Renal pelvis (tissue), 4 donors: Measurements from ENCODE around the gene RILP. TPM values are rescaled to one million over a fixed set of nuclear protein-coding genes. Genes with fewer than 3 reads are reported as not detected.

Experiments used
- DNase-seq: peaks from one replicate; pipeline ENCODE4 v3.0.0-alpha.2; 2013
- polyA plus RNA-seq, 3 donors: library from polyadenylated mRNA; unstranded; fragments of 120-200 nt; gene quantifications; one replicate each; pipeline ENCODE4 v1.2.1, GENCODE V29; 2013; ENCODE audit not compliant: insufficient read length in 3 of 3

The RILP gene
- polyA plus RNA-seq, 3 donors: 4.2 to 4.3 (median 4.3) TPM

DNA sequence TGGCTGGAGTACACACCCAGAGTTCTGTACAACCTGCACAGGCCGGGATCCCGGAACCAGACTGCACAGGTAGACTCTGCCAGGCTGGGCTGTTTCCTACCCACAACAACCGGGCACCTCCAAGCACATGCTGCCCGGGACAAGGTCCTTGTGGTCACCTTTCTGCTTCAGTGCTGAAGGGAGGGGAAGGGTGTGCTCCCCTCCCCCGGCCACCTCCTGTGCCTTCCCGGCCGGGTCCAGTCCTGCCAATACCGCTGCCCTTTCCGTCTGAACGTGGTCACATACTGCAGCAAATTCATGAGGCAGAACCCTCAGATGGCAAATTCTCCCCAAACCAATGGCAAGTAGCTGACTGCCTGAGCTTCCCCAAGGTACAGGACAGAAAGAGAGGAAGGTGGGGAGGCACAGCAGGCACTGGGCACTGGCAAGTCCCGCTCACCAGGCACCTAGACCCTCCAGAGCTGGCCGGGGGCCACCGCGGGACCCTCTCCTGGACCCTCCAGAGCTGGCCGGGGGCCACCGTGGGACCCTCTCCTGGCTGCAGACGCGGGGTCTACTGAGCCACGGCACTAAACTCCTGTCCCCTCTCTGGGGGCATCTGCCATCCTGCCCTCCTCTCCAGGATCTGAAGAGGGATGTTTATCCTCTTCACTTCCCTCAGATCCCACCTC, 43.9 kb downstream of the RILP start:
- no peak for DNase-seq

DNA sequence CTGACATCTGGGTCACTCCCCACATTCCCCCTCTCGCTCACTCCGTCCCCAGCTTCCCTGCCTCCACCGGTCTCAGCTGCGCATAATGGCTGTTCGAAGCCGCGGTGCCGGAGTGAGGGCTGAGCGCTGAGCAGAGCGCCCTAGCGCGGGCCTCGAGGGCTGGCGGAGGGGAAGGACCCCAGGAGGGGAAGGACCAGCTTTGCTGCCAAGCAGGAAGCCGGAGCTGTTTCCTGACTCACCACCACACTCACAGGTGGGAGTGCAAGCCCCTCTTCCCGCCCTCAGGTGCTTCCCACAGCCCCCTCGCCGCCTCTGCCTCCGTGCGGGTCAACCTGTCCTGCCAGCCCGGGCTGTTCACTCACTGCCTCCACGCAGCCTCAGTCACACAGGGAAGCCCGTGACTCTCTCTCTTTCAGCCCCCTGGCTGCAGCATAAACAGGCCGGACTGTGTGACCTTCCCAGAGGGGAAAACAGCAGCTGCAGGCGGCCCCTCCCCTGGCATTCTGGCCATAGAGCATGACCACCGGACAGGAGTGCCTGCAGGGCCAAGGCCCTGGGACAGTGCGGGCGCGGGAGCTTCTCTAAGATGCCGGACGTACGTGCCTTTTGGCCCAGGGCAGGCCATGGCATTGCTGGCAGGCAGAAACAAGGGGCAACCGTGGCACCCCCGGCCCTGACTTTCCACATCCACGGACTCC, 44.7 kb downstream of the RILP start:
- no peak for DNase-seq

DNA sequence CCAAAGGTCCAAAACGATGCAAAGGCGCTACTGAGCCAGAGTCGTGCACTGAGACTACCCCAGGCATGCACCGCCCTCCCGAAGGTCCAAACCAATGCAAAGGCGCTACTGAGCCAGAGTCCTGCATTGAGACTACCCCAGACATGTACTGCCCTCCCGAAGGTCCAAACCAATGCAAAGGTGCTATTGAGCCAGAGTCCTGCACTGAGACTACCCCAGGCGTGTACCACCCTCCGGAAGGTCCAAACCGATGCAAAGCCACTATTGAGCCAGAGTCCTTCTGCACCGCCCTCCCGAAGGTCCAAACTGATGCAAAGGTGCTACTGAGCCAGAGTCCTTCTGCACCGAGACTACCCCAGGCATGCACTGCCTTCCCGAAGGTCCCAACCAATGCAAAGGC, 48.1 kb downstream of the RILP start:
- DNase-seq: no peak

DNA sequence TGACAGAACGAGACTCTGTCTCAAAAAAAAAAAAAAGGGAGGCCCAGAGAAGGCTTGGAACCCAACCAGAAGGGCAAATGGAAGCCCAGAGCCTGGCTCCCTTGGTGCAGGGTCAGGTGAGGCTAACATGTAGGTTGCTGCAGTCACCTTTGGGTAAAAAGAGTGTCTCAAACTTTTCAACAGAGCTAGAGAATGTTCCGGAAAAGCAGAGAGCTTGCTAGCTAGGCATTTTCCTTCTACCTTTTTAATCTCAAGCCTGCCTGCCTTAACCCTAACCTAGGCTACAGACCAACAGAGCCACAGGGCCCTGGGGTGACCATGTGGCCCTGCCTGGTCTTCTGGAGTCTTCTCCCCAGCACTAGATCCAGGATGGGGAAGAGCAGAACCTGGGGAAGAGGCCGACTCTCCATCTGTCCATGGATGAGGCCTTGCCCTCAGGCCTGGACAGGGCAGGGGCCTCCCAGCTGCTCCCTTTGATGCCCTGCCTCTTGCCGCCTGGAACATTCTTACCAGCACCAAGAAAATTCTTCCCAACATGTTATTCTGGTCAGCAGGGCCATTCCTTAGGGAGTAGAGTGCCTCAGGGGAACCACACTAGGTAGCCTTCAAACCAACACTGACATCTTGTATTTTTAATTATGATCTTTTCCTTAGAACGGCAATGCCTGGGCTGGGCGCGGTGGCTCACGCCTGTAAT, 51.1 kb downstream of the RILP start:
- no peak for DNase-seq

DNA sequence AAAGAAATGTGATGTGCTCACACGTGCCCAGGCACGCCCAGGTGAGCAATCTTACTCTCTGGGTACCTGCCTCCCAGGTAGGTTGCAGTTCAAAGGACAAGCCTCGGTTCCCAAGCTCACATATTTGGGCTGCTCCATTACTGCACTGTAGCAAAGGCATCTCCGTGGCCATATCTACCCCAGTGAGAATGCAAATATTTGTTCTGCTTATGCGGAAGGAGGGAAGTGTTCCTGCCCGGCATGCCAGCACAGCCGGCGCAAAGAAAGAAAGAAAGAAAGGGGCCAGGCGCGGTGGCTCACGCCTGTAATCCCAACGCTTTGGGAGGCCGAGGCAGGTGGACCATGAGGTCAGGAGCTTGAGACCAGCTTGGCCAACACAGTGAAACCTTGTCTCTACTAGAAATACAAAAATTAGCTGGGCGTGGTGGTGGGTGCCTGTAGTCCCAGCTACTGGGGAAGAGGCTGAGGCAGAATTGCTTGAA, 51.8 kb downstream of the RILP start:
- no peak for DNase-seq

Other genes starting within 250 kb of the RILP start
- 1,000 to 10,000 TPM in 2 of 3 donors, 100 to 1,000 TPM in 1; 933 to 1,079 (median 1,049) TPM for gene YWHAE, start 249.6 kb downstream of the RILP start, polyA plus RNA-seq
- gene CRK, start 193.6 kb downstream of the RILP start, polyA plus RNA-seq: 10 to 100 TPM; 51.2 to 56.7 (median 53.3) TPM
- gene MYO1C, start 157.2 kb downstream of the RILP start, polyA plus RNA-seq: 10 to 100 TPM; 67.4 to 82.2 (median 71.6) TPM
- gene INPP5K, start 133.3 kb downstream of the RILP start, polyA plus RNA-seq: 10 to 100 TPM; 19.2 to 27.7 (median 25.6) TPM
- gene PITPNA, start 87.1 kb downstream of the RILP start, polyA plus RNA-seq: 10 to 100 TPM; 74.5 to 79.4 (median 78.0) TPM
- gene SLC43A2, start 21.0 kb downstream of the RILP start, polyA plus RNA-seq: 10 to 100 TPM; 29.6 to 41.4 (median 29.9) TPM
- 1 to 10 TPM; 7.3 to 9.9 (median 7.8) TPM for gene SCARF1, start 4.1 kb downstream of the RILP start, polyA plus RNA-seq
- 100 to 1,000 TPM; 307 to 367 (median 333) TPM for gene PRPF8, start 35.0 kb upstream of the RILP start, polyA plus RNA-seq
- gene TLCD2, start 60.5 kb upstream of the RILP start, polyA plus RNA-seq: 1 to 10 TPM; 5.8 to 7.1 (median 5.8) TPM
- gene WDR81, start 74.8 kb upstream of the RILP start, polyA plus RNA-seq: 10 to 100 TPM; 21.4 to 22.7 (median 22.1) TPM
- gene SERPINF2, start 93.0 kb upstream of the RILP start, polyA plus RNA-seq: 100 to 1,000 TPM; 108 to 124 (median 109) TPM
- 100 to 1,000 TPM; 160 to 244 (median 244) TPM for gene SERPINF1, start 112.2 kb upstream of the RILP start, polyA plus RNA-seq
- gene SMYD4, start 180.0 kb upstream of the RILP start, polyA plus RNA-seq: 10 to 100 TPM; 11.2 to 20.8 (median 20.7) TPM
- 100 to 1,000 TPM; 113 to 120 (median 119) TPM for gene RPA1, start 180.1 kb upstream of the RILP start, polyA plus RNA-seq